Body of pancreas (tissue), 4 donors: ENCODE measurements around the gene TTC31.

Source experiments
- POLR2A ChIP-seq, 3 donors: fragments of 450-650 bp; IDR thresholded peaks; one replicate each; pipeline ENCODE4 v1.6.1; 2016; ENCODE audit warnings: antibody characterized with exemption in 3 of 3, mild to moderate bottlenecking in 2 of 3
- TF ChIP-seq, protein P1 (sequence below), 7 experiments: fragments of 450-650 bp in 4 of 7; fragments of 200-600 bp in 3 of 7; sonication (generic) in 3 of 7; IDR thresholded peaks; one replicate each; pipeline ENCODE4 v1.5.1; 2016 to 2019; ENCODE audit warnings: antibody characterized with exemption in 7 of 7

GRCh38 chr2:74515271-74515980, 32.5 kb downstream of the TTC31 start:
- TF ChIP-seq, protein P1, sequence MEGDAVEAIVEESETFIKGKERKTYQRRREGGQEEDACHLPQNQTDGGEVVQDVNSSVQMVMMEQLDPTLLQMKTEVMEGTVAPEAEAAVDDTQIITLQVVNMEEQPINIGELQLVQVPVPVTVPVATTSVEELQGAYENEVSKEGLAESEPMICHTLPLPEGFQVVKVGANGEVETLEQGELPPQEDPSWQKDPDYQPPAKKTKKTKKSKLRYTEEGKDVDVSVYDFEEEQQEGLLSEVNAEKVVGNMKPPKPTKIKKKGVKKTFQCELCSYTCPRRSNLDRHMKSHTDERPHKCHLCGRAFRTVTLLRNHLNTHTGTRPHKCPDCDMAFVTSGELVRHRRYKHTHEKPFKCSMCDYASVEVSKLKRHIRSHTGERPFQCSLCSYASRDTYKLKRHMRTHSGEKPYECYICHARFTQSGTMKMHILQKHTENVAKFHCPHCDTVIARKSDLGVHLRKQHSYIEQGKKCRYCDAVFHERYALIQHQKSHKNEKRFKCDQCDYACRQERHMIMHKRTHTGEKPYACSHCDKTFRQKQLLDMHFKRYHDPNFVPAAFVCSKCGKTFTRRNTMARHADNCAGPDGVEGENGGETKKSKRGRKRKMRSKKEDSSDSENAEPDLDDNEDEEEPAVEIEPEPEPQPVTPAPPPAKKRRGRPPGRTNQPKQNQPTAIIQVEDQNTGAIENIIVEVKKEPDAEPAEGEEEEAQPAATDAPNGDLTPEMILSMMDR (IDR thresholded peaks at IDR 0.05) = no peak
- TF ChIP-seq POLR2A (IDR thresholded peaks at IDR 0.05) = no peak
